GM18951 (cell line): ENCODE results near the gene EMP1.

Source experiments
- POLR2A ChIP-seq: IDR thresholded peaks from 4 replicates; pipeline ENCODE4 v1.6.1; 2011; ENCODE audit warnings: mild to moderate bottlenecking; ENCODE audit not compliant: insufficient read length, insufficient read depth; ENCODE audit errors: extremely low read depth
- in situ Hi-C: fragments of 300-500 bp; cut with MboI; formaldehyde crosslinking; loops from one replicate; pipeline ENCODE4 v1.12.0; 2022; ENCODE audit warnings: low sequenced_read_pairs, mixed read lengths, inconsistent platforms; ENCODE audit not compliant: unreplicated experiment

Gene EMP1

GRCh38 chr12:13164921-13165616 lies 31.5 kb upstream of the EMP1 start:
- no peak for TF ChIP-seq POLR2A
- in situ Hi-C loops: no loop called here

GRCh38 chr12:13165617-13166041 lies 30.9 kb upstream of the EMP1 start:
- TF ChIP-seq POLR2A: no peak
- in situ Hi-C loops: no loop called here

- in situ Hi-C loops: no loop called here
- TF ChIP-seq POLR2A: no peak
These were observed 29.3 kb upstream of the EMP1 start for GRCh38 chr12:13167226-13167625.

GRCh38 chr12:13167906-13168305 lies 28.6 kb upstream of the EMP1 start:
- in situ Hi-C loops: no loop called here
- TF ChIP-seq POLR2A: no peak

GRCh38 chr12:13169272-13169671 lies 27.3 kb upstream of the EMP1 start:
- TF ChIP-seq POLR2A: no peak
- in situ Hi-C loops: no loop called here

GRCh38 chr12:13170892-13171490 lies 25.5 kb upstream of the EMP1 start:
- in situ Hi-C loops: no loop called here
- TF ChIP-seq POLR2A: no peak

GRCh38 chr12:13171921-13172859 lies 24.3 kb upstream of the EMP1 start:
- no peak for TF ChIP-seq POLR2A
- in situ Hi-C loops: no loop called here

GRCh38 chr12:13173012-13173932 lies 23.3 kb upstream of the EMP1 start:
- TF ChIP-seq POLR2A: no peak

GRCh38 chr12:13175499-13175898 lies 21.0 kb upstream of the EMP1 start:
- in situ Hi-C loops: no loop called here
- no peak for TF ChIP-seq POLR2A

More at GRCh38 chr12:13173012-13173932, 23.3 kb upstream of the EMP1 start:
- in situ Hi-C loops: no loop called here

- in situ Hi-C loops: no loop called here
- no peak for TF ChIP-seq POLR2A
These were observed 20.3 kb upstream of the EMP1 start for GRCh38 chr12:13176256-13176655.

GRCh38 chr12:13177373-13177772 lies 19.2 kb upstream of the EMP1 start:
- in situ Hi-C loops: no loop called here
- TF ChIP-seq POLR2A: no peak

- TF ChIP-seq POLR2A: no peak
- in situ Hi-C loops: no loop called here
These were observed 18.6 kb upstream of the EMP1 start for GRCh38 chr12:13177906-13178305.
